GM12872 (cell line): ENCODE data around the gene AKR1B15.

ENCODE experiments used
- TF ChIP-seq, protein P1 (sequence below): IDR thresholded peaks from 3 replicates; pipeline ENCODE4 v1.5.1; 2011; ENCODE audit warnings: low read depth, mild to moderate bottlenecking, low read length, moderate library complexity; ENCODE audit not compliant: insufficient read depth

The AKR1B15 gene

DNA sequence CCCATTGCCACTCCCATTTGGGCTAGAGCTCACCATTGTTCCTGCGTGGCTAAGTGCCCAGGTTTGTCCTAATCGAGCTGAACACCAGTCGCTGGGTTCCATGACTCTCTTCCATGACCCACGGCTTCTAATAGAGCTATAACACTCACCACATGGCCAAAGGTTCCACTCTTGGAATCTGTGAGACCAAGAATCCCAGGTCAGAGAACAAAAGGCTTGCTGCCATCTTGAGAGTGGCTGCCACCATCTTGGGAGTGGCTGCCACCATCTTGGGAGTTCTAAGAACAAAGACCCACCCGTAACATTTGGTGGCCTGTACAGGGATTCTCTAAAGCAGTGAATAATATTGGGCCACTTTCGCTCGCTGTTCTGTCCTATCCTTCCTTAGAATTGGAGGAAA lies 37.0 kb downstream of the AKR1B15 start:
- TF ChIP-seq, protein P1, sequence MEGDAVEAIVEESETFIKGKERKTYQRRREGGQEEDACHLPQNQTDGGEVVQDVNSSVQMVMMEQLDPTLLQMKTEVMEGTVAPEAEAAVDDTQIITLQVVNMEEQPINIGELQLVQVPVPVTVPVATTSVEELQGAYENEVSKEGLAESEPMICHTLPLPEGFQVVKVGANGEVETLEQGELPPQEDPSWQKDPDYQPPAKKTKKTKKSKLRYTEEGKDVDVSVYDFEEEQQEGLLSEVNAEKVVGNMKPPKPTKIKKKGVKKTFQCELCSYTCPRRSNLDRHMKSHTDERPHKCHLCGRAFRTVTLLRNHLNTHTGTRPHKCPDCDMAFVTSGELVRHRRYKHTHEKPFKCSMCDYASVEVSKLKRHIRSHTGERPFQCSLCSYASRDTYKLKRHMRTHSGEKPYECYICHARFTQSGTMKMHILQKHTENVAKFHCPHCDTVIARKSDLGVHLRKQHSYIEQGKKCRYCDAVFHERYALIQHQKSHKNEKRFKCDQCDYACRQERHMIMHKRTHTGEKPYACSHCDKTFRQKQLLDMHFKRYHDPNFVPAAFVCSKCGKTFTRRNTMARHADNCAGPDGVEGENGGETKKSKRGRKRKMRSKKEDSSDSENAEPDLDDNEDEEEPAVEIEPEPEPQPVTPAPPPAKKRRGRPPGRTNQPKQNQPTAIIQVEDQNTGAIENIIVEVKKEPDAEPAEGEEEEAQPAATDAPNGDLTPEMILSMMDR, result no peak

DNA sequence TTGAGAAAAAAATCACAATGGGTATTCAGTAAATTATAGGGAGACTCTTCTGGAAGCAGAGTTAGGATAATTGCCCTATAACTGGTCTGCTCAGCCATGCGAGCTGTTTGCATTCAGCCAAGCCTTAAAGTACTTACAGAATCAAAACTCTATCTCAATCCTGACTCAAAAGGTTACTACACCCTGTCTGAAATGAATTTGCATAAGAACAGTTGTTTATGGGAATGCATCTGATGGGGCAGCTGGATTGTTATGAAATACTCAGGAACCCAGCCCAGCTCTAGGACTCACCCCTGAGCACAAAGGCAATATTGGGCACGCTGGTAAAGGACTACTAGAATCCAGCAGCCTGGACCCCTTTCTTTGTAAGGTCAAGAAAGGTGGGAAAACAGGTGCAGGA lies 38.8 kb downstream of the AKR1B15 start:
- TF ChIP-seq, protein P1, result no peak

DNA sequence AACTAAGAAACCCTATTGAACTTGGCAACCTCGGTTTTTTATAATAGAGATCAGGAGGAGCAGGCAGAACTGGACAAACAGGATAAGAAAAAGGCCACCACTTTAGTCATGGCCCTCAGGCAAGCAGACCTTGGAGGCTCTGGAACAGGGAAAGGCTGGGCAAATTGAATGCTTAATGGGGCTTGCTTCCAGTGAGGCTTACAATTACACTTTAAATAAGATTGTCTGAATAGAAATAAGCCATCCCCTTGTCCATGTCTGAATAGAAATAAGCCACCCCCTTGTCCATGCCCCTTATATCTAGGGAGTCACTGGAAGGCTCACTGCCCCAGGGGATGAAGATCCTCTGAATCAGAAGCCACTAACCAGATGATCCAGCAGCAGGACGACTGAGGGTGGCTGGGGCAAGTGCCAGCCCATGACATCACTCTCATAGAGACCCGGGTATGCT lies 40.6 kb downstream of the AKR1B15 start:
- TF ChIP-seq, protein P1, result no peak

DNA sequence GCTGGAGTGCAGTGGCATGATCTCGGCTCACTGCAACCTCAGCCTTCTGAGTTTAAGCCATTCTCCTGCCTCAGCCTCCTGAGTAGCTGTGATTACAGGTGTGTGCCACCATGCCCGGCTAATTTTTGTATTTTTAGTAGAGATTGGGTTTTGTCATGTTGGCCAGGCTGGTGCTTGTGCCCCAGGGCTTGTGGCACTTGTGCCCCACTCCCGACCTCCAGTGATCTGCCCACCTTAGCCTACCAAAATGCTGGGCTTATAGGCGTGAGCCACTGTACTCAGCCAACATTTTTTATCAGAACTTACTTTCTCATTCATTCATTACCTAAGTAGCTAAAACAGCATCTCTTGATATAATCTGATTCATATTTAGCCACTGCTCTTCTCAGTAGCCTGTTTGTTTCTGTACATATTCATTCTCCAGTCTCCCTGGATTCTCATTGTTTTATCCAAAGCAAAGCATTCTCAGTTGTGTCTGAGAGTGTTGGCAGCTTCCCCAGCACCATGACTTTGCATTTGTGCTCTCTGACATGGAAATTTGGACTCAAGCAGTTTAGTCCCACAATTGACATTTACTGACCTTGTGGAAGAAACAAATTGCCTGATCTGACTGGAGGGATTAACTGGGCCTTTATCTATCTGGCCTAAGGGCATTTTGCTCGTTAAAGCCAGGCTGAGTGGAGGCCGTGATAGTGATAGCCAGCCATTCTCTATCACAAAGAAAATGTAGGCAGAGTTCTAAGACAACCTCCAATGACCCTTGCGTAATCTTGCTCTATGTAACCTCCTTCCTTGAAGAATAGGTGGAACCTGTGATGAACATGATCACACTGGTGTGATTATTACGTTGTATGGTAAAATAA lies 44.9 kb downstream of the AKR1B15 start:
- TF ChIP-seq, protein P1, result no peak

DNA sequence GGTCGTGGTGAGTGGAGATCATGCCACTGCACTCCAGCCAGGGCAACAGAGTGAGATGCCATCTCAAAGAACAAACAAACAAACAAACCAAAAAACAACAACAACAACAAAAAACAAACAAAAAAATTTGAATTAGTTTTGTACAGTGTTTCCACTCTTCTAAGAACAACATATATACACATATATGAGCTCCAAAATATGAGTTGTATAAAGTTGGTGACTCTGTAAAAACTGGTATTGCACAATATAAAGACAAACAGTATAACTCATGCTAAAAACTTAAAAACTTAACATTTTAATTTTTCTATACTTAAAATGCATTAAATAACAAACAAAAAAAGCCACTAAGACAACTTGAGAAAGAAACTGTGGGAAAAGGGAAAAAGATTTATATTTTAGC lies 46.0 kb downstream of the AKR1B15 start:
- TF ChIP-seq, protein P1, result no peak

DNA sequence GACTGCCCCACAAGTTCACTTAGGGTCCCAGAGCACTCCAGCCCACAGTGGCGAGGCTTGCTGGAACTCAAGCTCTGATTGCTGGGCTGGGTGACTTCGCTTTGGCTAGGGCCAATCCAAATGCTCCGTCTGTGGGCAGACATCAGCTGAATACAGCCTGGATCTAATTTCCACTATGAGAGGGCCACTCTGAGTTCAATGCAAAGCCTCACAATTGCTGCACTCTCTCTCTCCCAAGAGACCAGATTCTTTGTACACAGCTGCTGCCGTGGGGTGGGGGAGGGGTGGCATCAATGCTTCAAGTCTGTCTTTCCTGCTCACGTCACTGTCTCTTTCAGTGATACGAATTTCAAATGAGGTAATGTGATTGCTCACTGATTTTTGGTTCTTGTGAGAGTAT lies 50.5 kb downstream of the AKR1B15 start:
- TF ChIP-seq, protein P1, result no peak

DNA sequence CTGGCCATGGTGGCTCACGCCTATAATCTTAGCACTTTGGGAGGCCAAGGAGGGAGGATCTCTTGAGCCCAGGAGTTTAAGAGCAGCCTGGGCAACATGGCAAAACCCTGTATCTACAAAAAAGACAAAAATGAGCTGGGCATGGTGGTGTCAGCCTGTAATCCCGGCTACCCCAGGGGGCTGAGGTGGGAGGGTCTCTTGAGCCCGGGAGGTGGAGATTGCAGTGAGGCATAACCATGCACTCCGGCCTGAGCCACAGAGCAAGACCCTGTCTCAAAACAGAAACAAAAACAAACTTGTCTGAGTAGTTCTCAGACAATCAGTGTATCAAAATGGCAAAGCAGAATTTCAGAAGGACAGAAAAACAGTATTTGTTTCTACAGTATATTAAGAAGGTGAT lies 52.5 kb downstream of the AKR1B15 start:
- TF ChIP-seq, protein P1, result no peak
